ENCODE results near the gene TSPAN8. TPM values are rescaled to one million over a fixed set of nuclear protein-coding genes. Genes with fewer than 3 reads are reported as not detected.
"Not testable (repeated sequence)": the region's sequence is repeated elsewhere in the genome, so short reads cannot be mapped to it uniquely, and the experiment has no call there.

TSPAN8 gene
- total and polyA plus RNA-seq, 11 donors, result 0.23 to 1.5 (median 0.27) TPM; not detected in 6

DNA sequence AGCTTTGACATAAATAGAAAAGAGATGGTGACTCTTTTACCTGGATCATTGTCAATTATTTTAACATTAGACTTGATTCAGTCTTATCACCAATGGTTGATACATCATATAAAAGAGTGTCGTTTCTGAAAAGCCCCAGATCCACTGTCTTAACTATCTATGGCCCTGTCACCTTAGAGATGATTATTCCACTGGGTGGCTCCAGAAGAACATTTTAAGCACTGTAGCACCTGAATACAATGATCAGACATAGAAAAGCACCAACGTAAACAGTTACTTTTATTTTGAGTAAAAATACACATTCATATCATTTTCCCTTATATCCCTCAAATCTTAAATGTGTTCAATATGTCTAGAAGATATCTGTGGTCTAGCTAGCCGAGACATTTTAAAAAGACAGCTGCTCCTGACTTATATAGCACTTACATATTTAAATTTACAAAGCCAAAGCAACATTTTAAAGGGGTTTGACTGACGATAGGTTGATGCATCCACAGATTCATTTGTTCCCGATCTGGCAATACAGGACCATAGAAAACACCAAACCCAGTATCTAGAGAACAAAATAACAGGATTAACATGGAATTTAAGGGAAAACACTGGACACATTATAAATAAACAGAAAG lies 32.9 kb downstream of the TSPAN8 start:
- WGBS, 4 donors, result 58 to 69% (median 62%) methylated on average over 5 of the region's 5 CpGs
- no peak overlapping the region for H3K27ac ChIP-seq
- TF ChIP-seq, protein P1, sequence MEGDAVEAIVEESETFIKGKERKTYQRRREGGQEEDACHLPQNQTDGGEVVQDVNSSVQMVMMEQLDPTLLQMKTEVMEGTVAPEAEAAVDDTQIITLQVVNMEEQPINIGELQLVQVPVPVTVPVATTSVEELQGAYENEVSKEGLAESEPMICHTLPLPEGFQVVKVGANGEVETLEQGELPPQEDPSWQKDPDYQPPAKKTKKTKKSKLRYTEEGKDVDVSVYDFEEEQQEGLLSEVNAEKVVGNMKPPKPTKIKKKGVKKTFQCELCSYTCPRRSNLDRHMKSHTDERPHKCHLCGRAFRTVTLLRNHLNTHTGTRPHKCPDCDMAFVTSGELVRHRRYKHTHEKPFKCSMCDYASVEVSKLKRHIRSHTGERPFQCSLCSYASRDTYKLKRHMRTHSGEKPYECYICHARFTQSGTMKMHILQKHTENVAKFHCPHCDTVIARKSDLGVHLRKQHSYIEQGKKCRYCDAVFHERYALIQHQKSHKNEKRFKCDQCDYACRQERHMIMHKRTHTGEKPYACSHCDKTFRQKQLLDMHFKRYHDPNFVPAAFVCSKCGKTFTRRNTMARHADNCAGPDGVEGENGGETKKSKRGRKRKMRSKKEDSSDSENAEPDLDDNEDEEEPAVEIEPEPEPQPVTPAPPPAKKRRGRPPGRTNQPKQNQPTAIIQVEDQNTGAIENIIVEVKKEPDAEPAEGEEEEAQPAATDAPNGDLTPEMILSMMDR (IDR thresholded peaks at IDR 0.05), result no peak
- no peak for TF ChIP-seq POLR2A (IDR thresholded peaks at IDR 0.05)
- no peak overlapping the region for H3K4me3 ChIP-seq
- H3K27me3 ChIP-seq, result no peaks in the 10 kb centered on the region
- no peaks in the 10 kb centered on the region for H3K4me1 ChIP-seq
- intact Hi-C loops (cut with DNase I), result loop anchor here in 1 of 10 donors (10.0 kb wide), 1 partner anchor 60 kb away; no protein-coding TSS in a partner anchor
- no peaks in the 10 kb centered on the region for H3K9me3 ChIP-seq
- no peak for ATAC-seq
- no peaks in the 10 kb centered on the region for H3K36me3 ChIP-seq
- DNase-seq, result no peak

DNA sequence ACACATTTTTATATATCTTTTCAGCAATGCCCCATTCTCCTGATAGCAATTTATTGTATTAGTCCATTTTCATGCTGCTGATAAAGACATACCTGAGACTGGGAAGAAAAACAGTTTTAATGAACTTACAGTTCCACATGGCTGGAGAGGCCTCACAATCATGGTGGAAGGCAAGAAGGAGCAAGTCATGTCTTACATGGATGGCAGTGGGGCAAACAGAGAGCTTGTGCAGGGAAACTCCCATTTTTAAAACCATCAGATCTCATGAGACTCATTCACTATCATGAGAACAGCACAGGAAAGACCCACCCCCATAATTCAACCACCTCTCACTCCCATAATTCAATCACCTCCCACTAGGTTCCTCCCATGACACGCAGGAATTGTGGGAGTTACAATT lies 44.7 kb downstream of the TSPAN8 start:
- H3K4me1 ChIP-seq; DNase-seq; H3K4me3 ChIP-seq; H3K27me3 ChIP-seq; H3K36me3 ChIP-seq; ATAC-seq; intact Hi-C loops (cut with DNase I); H3K27ac ChIP-seq: not testable (repeated sequence)
- peaks cover 0 to 15% (median 0%) of the 10 kb centered on the region in 12 donors for H3K9me3 ChIP-seq
- 30 to 83% (median 59%) methylated on average over 1 of the region's 1 CpG for WGBS, 4 donors

DNA sequence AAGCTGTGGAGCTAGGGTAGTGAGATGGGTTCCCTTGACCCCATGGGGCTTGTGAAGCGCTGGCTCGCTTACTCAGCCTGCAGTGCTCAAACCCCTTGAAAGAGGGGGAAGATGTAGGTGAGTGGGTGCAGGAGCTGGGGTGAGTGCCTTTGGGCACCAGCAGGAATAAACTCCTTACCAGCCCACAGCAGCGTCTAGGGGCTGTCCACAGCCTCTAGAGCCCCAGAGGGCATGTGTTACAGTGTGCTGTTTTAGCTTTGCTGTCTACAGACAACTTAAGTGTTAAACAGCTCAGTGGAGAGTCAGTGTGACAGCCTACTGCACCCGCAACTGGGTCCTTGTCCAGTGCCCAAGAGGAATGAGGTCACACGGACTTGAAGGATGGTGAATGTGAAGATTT lies 48.0 kb downstream of the TSPAN8 start:
- intact Hi-C loops (cut with DNase I), result no loop called here
- WGBS, 4 donors, result 89 to 95% (median 92%) methylated on average over 5 of the region's 5 CpGs
- no peak for ATAC-seq

DNA sequence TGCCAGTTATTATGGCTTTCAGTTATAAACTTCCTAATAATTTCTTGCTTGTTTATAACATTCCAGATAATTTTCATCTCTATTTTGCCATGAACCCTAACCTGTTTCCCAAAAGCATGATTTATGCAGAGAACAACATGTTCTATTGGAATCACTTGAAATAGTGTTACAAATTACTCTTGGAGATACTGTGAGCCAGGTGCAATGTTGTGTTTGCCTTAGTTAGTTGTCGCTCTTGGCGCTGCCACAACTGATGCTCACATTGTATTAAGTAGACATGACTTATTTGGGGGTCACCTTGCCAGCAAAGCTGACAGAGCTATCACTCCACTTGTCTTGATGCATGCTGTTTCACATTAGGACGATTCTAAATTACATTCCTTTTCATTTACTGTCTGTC lies 49.4 kb downstream of the TSPAN8 start:
- Histone ChIP-seq H3K36me3 (no peaks in the 10 kb centered on the region), H3K27ac (no peak overlapping the region), H3K27me3 (no peaks in the 10 kb centered on the region), H3K9me3 (peaks cover 0 to 21% (median 4%) of the 10 kb centered on the region in 12 donors), H3K4me1 (peaks cover 0 to 4% (median 0%) of the 10 kb centered on the region in 12 donors), H3K4me3 (no peak overlapping the region)
- DNase-seq (no peak), ATAC-seq (no peak)
- TF ChIP-seq, protein P1 (IDR thresholded peaks at IDR 0.05), result no peak
- no peak for TF ChIP-seq POLR2A (IDR thresholded peaks at IDR 0.05)
- intact Hi-C loops (cut with DNase I), result no loop called here
- 76 to 80% (median 78%) methylated on average over 3 of the region's 3 CpGs for WGBS, 4 donors

More for the DNA sequence above, 48.0 kb downstream of the TSPAN8 start:
- no peak overlapping the region for H3K27ac ChIP-seq
- peaks cover 0 to 4% (median 0%) of the 10 kb centered on the region in 12 donors for H3K4me1 ChIP-seq
- TF ChIP-seq, protein P1 (IDR thresholded peaks at IDR 0.05), result no peak
- TF ChIP-seq POLR2A (IDR thresholded peaks at IDR 0.05), result no peak
- H3K4me3 ChIP-seq, result no peak overlapping the region
- no peaks in the 10 kb centered on the region for H3K27me3 ChIP-seq
- H3K9me3 ChIP-seq, result peaks cover 0 to 21% (median 0%) of the 10 kb centered on the region in 12 donors
- DNase-seq, result no peak
- H3K36me3 ChIP-seq, result no peaks in the 10 kb centered on the region

DNA sequence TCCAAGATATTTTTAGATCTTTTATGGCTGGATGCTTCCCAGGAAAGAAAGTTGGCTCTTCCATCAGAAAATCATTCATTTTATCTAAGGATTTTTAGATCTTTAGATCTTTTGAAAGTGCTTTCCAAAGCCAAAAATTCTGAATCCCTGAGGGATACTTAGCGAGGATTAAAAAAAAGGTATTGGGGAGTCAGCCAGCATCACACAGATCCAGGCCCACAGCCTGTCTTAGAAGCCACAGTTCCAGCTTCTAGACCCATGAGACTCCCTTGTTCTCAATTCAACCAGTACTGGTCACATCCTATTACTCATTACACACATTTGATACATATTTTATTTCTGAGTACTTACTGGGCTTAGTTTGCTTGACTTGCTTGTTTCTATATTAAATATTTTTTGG lies 49.9 kb downstream of the TSPAN8 start:
- Histone ChIP-seq H3K27me3 (no peaks in the 10 kb centered on the region), H3K27ac (no peak overlapping the region), H3K36me3 (no peaks in the 10 kb centered on the region), H3K4me1 (peaks cover 0 to 4% (median 0%) of the 10 kb centered on the region in 12 donors), H3K9me3 (peaks cover 0 to 21% (median 4%) of the 10 kb centered on the region in 12 donors), H3K4me3 (no peak overlapping the region)
- no peak for TF ChIP-seq POLR2A (IDR thresholded peaks at IDR 0.05)
- TF ChIP-seq, protein P1 (IDR thresholded peaks at IDR 0.05), result no peak
- 54 to 72% (median 59%) methylated on average over 1 of the region's 1 CpG for WGBS, 4 donors
- ATAC-seq (peak in 1 of 4 donors; percentile 63), DNase-seq (no peak)
- intact Hi-C loops (cut with DNase I), result no loop called here

Data from heart left ventricle (tissue), 16 donors.